ENCODE results near the gene NFATC1.
"Not testable (repeated sequence)": the region's sequence is repeated elsewhere in the genome, so short reads cannot be mapped to it uniquely, and the experiment has no call there.

NFATC1 gene

GRCh38 chr18:79501006-79501405 is 105.3 kb downstream of the NFATC1 start:
- no peak overlapping the region for H3K4me3 Mint-ChIP-seq
- H3K4me1 Mint-ChIP-seq (ENCODE audit: low read depth): peaks cover 36% of the 10 kb centered on the region
- H3K9me3 Mint-ChIP-seq (ENCODE audit: low read depth): peaks cover 23% of the 10 kb centered on the region
- no peak overlapping the region for H3K27ac Mint-ChIP-seq
- H3K27me3 Mint-ChIP-seq: no peaks in the 10 kb centered on the region
- peaks cover 40% of the 10 kb centered on the region for H3K36me3 Mint-ChIP-seq

- Mint-ChIP-seq H3K36me3 (peaks cover 28% of the 10 kb centered on the region), H3K27ac (peak overlapping the region; percentile 22), H3K9me3 (ENCODE audit: low read depth) (peaks cover 23% of the 10 kb centered on the region), H3K4me1 (ENCODE audit: low read depth) (peaks cover 48% of the 10 kb centered on the region), H3K27me3 (no peaks in the 10 kb centered on the region), H3K4me3 (no peak overlapping the region)
Measured at GRCh38 chr18:79502782-79503181, 107.1 kb downstream of the NFATC1 start.

DNA sequence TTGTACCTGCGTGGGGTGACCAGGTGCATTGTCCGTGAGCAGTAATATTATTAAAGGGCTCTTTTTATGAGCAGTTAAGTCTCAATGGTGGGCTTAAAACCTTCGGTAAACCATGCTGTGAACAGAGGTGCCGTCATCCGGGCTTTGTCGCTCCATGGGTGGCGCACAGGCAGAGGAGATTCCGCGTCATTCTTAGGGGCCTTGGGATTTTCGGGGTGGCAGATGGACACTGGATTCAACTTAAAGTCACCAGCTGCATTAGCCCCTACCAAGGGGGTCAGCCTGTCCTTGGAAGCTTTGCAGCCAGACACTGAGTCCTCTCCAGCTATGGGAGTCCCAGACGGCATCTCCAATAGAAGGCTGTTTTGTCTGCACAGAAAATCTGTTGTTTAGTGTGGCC is 107.7 kb downstream of the NFATC1 start:
- Mint-ChIP-seq H3K36me3 (peaks cover 23% of the 10 kb centered on the region), H3K4me1 (ENCODE audit: low read depth) (peaks cover 53% of the 10 kb centered on the region), H3K27me3 (no peaks in the 10 kb centered on the region), H3K4me3 (no peak overlapping the region), H3K27ac (no peak overlapping the region), H3K9me3 (ENCODE audit: low read depth) (peaks cover 20% of the 10 kb centered on the region)

GRCh38 chr18:79504034-79504433 is 108.3 kb downstream of the NFATC1 start:
- peak overlapping the region; percentile 85 for H3K27ac Mint-ChIP-seq
- peaks cover 18% of the 10 kb centered on the region for H3K36me3 Mint-ChIP-seq
- peak overlapping the region; percentile 42 for H3K4me3 Mint-ChIP-seq
- H3K27me3 Mint-ChIP-seq: no peaks in the 10 kb centered on the region
- peaks cover 14% of the 10 kb centered on the region for H3K9me3 Mint-ChIP-seq (ENCODE audit: low read depth)
- peaks cover 56% of the 10 kb centered on the region for H3K4me1 Mint-ChIP-seq (ENCODE audit: low read depth)

- H3K27me3 Mint-ChIP-seq; H3K9me3 Mint-ChIP-seq (ENCODE audit: low read depth): not testable (repeated sequence)
- Mint-ChIP-seq H3K4me3 (peak overlapping the region; percentile 42), H3K4me1 (ENCODE audit: low read depth) (peaks cover 52% of the 10 kb centered on the region), H3K27ac (peak overlapping the region; percentile 85), H3K36me3 (peaks cover 13% of the 10 kb centered on the region)
Measured at GRCh38 chr18:79504495-79504894, 108.8 kb downstream of the NFATC1 start.

DNA sequence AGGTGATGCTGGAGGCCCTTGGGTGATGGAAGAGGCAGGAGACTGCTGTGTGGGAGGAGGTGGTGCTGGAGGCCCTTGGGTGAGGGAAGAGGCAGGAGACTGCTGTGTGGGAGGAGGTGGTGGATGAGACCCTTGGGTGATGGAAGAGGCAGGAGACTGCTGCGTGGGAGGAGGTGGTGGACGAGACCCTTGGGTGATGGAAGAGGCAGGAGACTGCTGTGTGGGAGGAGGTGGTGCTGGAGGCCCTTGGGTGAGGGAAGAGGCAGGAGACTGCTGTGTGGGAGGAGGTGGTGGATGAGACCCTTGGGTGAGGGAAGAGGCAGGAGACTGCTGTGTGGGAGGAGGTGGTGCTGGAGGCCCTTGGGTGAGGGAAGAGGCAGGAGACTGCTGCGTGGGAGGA is 109.7 kb downstream of the NFATC1 start:
- not testable (repeated sequence) for H3K36me3 Mint-ChIP-seq; H3K4me3 Mint-ChIP-seq; H3K9me3 Mint-ChIP-seq (ENCODE audit: low read depth); H3K27me3 Mint-ChIP-seq
- Mint-ChIP-seq H3K4me1 (ENCODE audit: low read depth) (peaks cover 55% of the 10 kb centered on the region), H3K27ac (peak overlapping the region; percentile 90)

- Mint-ChIP-seq H3K9me3 (ENCODE audit: low read depth) (no peaks in the 10 kb centered on the region), H3K4me1 (ENCODE audit: low read depth) (peaks cover 55% of the 10 kb centered on the region), H3K36me3 (peaks cover 8% of the 10 kb centered on the region), H3K4me3 (peak overlapping the region; percentile 75), H3K27me3 (no peaks in the 10 kb centered on the region), H3K27ac (peak overlapping the region; percentile 90)
Measured at GRCh38 chr18:79506191-79507075, 110.7 kb downstream of the NFATC1 start.

- Mint-ChIP-seq H3K27ac (peak overlapping the region; percentile 90), H3K4me3 (peak overlapping the region; percentile 75), H3K36me3 (peaks cover 8% of the 10 kb centered on the region), H3K27me3 (no peaks in the 10 kb centered on the region), H3K4me1 (ENCODE audit: low read depth) (peaks cover 55% of the 10 kb centered on the region), H3K9me3 (ENCODE audit: low read depth) (no peaks in the 10 kb centered on the region)
Measured at GRCh38 chr18:79507076-79507545, 111.4 kb downstream of the NFATC1 start.

- H3K27ac Mint-ChIP-seq: peak overlapping the region; percentile 90
- no peaks in the 10 kb centered on the region for H3K27me3 Mint-ChIP-seq
- peaks cover 8% of the 10 kb centered on the region for H3K36me3 Mint-ChIP-seq
- peak overlapping the region; percentile 75 for H3K4me3 Mint-ChIP-seq
- peaks cover 48% of the 10 kb centered on the region for H3K4me1 Mint-ChIP-seq (ENCODE audit: low read depth)
- no peaks in the 10 kb centered on the region for H3K9me3 Mint-ChIP-seq (ENCODE audit: low read depth)
Measured at GRCh38 chr18:79507546-79508480, 112.1 kb downstream of the NFATC1 start.

DNA sequence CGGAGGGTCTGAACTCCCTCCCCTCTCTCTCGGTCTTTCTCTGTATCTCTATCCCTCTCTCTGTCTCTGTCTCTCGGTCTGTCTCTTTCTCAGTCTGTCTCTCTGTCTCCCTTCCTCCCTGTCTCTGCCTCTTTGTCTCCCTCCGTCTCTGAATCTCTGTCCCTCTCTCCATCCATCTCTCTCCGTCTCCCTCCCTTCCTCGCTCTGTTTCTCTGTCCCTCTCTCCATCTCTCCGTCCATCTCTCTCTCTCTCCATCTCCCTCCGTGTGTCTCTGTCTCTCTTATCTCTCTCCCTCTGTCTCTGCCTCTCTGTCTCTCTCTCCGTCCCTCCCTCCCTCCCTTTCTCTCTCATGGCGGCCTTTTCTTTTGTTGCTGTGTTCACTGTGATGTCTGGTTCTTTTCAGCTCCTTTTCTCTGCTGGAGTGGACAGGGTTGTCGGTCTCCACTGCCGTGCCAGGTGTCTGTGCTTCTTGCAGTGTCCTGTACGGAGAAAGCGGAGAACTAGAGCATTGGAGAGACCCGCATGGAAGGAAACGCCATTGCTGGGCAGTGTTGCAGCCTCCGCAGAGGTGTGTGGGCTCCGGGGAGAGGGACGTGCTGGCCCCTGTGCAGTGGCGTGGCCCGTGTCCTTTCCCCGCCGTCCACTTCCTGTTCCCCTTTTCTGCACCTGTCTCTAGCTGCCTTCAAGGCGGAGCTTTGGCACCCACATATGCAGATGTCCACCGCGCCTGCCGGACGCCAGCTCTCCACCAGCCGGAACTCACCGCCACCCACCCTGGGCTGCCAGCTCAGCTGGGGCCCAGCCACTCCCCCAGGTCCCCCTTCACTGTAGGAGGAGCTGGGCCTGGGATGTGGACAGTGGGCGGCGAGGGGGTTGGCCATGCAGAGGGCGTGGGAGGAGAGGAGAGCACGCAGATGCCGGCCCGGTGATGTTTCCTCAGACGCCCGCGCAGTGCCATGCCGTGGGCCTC is 113.1 kb downstream of the NFATC1 start:
- peaks cover 39% of the 10 kb centered on the region for H3K4me1 Mint-ChIP-seq (ENCODE audit: low read depth)
- no peaks in the 10 kb centered on the region for H3K9me3 Mint-ChIP-seq (ENCODE audit: low read depth)
- H3K27ac Mint-ChIP-seq: peak overlapping the region; percentile 90
- H3K36me3 Mint-ChIP-seq: peaks cover 8% of the 10 kb centered on the region
- peak overlapping the region; percentile 23 for H3K4me3 Mint-ChIP-seq
- no peaks in the 10 kb centered on the region for H3K27me3 Mint-ChIP-seq

- Mint-ChIP-seq H3K36me3 (peaks cover 4% of the 10 kb centered on the region), H3K4me1 (ENCODE audit: low read depth) (peaks cover 32% of the 10 kb centered on the region), H3K9me3 (ENCODE audit: low read depth) (no peaks in the 10 kb centered on the region), H3K4me3 (no peak overlapping the region), H3K27me3 (no peaks in the 10 kb centered on the region), H3K27ac (peak overlapping the region; percentile 70)
Measured at GRCh38 chr18:79509536-79509930, 113.8 kb downstream of the NFATC1 start.

DNA sequence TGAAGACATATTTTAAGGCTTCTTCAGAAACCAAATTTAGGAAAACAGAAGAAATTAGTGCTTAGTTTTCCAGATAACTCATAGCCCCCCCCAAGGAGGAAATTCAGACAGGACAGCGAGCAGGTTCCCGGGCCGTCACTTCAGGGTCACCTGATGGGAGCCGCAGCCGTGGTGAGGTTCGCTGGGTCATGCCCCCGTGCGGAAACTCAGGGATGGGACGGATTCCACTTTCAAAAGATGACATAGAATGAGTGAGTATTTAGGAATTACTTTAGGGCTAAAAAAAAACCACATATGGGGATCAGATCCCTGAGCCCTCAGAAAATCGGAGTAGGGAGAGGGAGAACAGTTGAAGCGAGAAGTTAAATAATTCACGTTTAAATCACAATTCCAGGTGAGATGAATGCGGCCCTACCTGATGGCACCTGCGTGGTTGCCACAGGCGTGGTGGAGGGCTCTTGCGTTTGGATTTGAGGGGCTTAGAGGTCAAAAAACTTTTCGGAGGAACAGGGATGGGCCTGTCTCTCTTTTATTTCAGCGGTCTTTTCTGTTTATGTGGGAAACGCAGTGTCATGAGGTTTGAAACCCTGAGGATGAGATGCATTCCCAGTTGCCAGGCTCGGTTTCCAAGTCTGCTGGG is 114.4 kb downstream of the NFATC1 start:
- Mint-ChIP-seq H3K27ac (peak overlapping the region; percentile 54), H3K4me3 (no peak overlapping the region), H3K27me3 (no peaks in the 10 kb centered on the region), H3K4me1 (ENCODE audit: low read depth) (peaks cover 33% of the 10 kb centered on the region), H3K36me3 (peaks cover 4% of the 10 kb centered on the region), H3K9me3 (ENCODE audit: low read depth) (no peaks in the 10 kb centered on the region)

DNA sequence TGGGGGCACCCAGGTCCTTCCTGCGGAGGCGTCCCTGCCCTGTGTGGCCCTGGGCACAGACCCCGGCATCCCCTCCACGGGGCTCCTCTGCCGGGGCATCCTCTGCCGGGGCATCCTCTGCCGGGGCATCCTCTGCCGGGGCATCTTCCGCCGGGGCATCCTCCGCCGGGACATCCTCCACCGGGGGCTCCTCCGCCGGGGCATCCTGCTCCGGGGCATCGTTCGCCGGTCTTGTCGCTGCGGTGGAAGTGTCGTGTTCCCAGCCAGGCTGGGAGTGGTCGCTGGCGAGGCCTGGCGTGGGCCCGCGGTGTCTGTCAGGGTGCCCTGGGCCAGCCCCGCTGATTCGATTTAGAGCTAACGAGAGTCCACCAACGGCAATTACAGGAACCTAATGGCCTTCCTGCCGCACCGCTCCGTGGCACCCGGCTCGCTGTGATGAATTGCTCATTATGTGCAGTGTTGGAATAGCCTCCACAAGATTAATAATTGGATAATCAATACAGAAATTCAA is 115.1 kb downstream of the NFATC1 start:
- Mint-ChIP-seq H3K9me3 (ENCODE audit: low read depth) (no peaks in the 10 kb centered on the region), H3K36me3 (peaks cover 4% of the 10 kb centered on the region), H3K4me1 (ENCODE audit: low read depth) (peaks cover 32% of the 10 kb centered on the region), H3K4me3 (no peak overlapping the region), H3K27ac (no peak overlapping the region), H3K27me3 (no peaks in the 10 kb centered on the region)

All from activated naive CD8-positive, alpha-beta T cell (primary cell).